GM12878 (cell line): ENCODE measurements around the gene GPR176. TPM values are rescaled to one million over a fixed set of nuclear protein-coding genes. Genes with fewer than 3 reads are reported as not detected.

ENCODE experiments used
- ASH2L ChIP-seq: fragments of 300-600, 200-600 bp; sonication (generic); IDR thresholded peaks from 2 replicates; pipeline ENCODE4 v1.6.1; 2017; ENCODE audit warnings: low read depth, mild to moderate bottlenecking, borderline replicate concordance
- ATF7 ChIP-seq: fragments of 450-650 bp; IDR thresholded peaks from 2 replicates; pipeline ENCODE4 v1.6.1; 2016; ENCODE audit warnings: low read depth, mild to moderate bottlenecking
- CBFB ChIP-seq: IDR thresholded peaks from 2 replicates; pipeline ENCODE4 v1.6.1; 2016; ENCODE audit warnings: antibody characterized with exemption, low read depth
- CBX5 ChIP-seq: sonication (generic); IDR thresholded peaks from 2 replicates; pipeline ENCODE4 v1.6.1; 2016; ENCODE audit warnings: low read depth, moderate library complexity, mild to moderate bottlenecking, inconsistent platforms
- KLF5 ChIP-seq: fragments of 450-650 bp; IDR thresholded peaks from 2 replicates; pipeline ENCODE4 v1.6.1; 2014; ENCODE audit warnings: mild to moderate bottlenecking; ENCODE audit not compliant: partially characterized antibody
- NFIC ChIP-seq: IDR thresholded peaks from 2 replicates; pipeline ENCODE4 v1.6.1; 2012; ENCODE audit warnings: low read depth, mild to moderate bottlenecking, inconsistent platforms, low read length, moderate library complexity
- NR2F1 ChIP-seq: fragments of 450-650 bp; conservative IDR thresholded peaks from 2 replicates; pipeline ENCODE4 v1.6.1; 2017; ENCODE audit warnings: mild to moderate bottlenecking
- YY1 ChIP-seq: IDR thresholded peaks from 2 replicates; pipeline ENCODE4 v1.6.1; 2011; ENCODE audit warnings: low read depth, mild to moderate bottlenecking, low read length
- ZNF592 ChIP-seq: fragments of 450-650 bp; IDR thresholded peaks from 2 replicates; pipeline ENCODE4 v1.6.1; 2017; ENCODE audit warnings: mild to moderate bottlenecking, moderate library complexity
- polyA plus RNA-seq, 11 experiments: library from polyadenylated mRNA; depleted of rRNA in 4 of 11; unstranded in 6 of 11; stranded (reverse) in 5 of 11; fragments of >200 nt; fragmentation: Nextera tagmentation in 4 of 11; fragmentation: Illumina TruSeq in 1 of 11; extraction: Ambion mirVana in 4 of 11; extraction: Trizol in 1 of 11; gene quantifications; 1 replicate in 1 of 11; 2 replicates in 10 of 11; pipeline versions ENCODE4 v1.2.1 to v1.2.3, GENCODE V29; 2011 to 2016; ENCODE audit warnings: inconsistent platforms in 2 of 11, missing spikeins in 2 of 11, low read depth in 1 of 11
- total RNA-seq, 4 experiments: library from RNA; depleted of rRNA in 3 of 4; stranded (reverse); fragments of >200 nt in 3 of 4; fragmentation: Illumina TruSeq in 1 of 4; extraction: Trizol in 1 of 4; gene quantifications; 2 replicates each; pipeline versions ENCODE4 v1.2.1 to v1.2.3, GENCODE V29; 2013 to 2021
- TF ChIP-seq, protein P1 (sequence below): fragments of 450-650 bp; IDR thresholded peaks from 2 replicates; pipeline ENCODE4 v1.6.1; 2017; ENCODE audit warnings: antibody characterized with exemption, mild to moderate bottlenecking, moderate library complexity

The GPR176 gene
- total and polyA plus RNA-seq, 10 of the 15 experiments (the other 5 are each of a cell fraction or from before 2014, with no cell fraction given): 0.02 to 0.33 (median 0.16) TPM; not detected in 4

- TF ChIP-seq CBFB (no peak), CBX5 (no peak), ZNF592 (no peak), ASH2L (no peak), NR2F1 (no peak), NFIC (no peak), YY1 (no peak), KLF5 (no peak), ATF7 (no peak)
- TF ChIP-seq, protein P1, sequence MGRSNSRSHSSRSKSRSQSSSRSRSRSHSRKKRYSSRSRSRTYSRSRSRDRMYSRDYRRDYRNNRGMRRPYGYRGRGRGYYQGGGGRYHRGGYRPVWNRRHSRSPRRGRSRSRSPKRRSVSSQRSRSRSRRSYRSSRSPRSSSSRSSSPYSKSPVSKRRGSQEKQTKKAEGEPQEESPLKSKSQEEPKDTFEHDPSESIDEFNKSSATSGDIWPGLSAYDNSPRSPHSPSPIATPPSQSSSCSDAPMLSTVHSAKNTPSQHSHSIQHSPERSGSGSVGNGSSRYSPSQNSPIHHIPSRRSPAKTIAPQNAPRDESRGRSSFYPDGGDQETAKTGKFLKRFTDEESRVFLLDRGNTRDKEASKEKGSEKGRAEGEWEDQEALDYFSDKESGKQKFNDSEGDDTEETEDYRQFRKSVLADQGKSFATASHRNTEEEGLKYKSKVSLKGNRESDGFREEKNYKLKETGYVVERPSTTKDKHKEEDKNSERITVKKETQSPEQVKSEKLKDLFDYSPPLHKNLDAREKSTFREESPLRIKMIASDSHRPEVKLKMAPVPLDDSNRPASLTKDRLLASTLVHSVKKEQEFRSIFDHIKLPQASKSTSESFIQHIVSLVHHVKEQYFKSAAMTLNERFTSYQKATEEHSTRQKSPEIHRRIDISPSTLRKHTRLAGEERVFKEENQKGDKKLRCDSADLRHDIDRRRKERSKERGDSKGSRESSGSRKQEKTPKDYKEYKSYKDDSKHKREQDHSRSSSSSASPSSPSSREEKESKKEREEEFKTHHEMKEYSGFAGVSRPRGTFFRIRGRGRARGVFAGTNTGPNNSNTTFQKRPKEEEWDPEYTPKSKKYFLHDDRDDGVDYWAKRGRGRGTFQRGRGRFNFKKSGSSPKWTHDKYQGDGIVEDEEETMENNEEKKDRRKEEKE: no peak
Measured at GRCh38 chr15:39890621-39891020, 29.4 kb downstream of the GPR176 start (continued).
